ENCODE measurements around the gene TIPRL. TPM values are rescaled to one million over a fixed set of nuclear protein-coding genes. Genes with fewer than 3 reads are reported as not detected.

Gene TIPRL
- total and polyA plus RNA-seq, 9 of the 15 experiments (the other 6 are each of a cell fraction or from before 2014, with no cell fraction given) = 41.4 to 90.2 (median 69.9) TPM

DNA sequence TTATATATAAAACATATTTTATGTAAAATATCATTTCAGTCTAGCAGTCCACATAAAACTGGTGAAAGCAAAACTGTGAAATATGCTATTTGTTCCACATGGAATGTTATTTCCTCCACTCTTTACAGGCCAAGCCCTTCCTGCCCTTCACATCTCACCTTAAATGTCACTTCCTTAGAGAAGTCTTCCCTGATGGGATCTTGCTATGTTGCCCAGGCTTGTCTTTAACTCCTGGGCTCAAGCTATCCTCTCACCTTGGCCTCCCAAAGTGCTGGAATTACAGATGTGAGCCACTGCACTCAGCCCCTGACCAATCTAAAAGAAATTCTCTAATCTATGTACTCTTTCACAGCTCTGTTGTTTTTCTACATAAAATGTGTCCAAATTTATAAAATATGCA, 39.7 kb upstream of the TIPRL start:
- POLR2A ChIA-PET = interaction anchor here (1.4 to 1.5 kb wide), 2 partner anchors 11 to 29 kb away, joined by 4 read pairs; no protein-coding TSS in a partner anchor
- Histone ChIP-seq H3K36me3 (ENCODE audit: control insufficient read depth, insufficient read depth, low read length) (no peaks in the 10 kb centered on the region), H3K27ac (ENCODE audit: extremely low read depth, low read depth, low read length) (no peak overlapping the region), H3K4me1 (replicated peaks in 1 of 2; ENCODE audit: control insufficient read depth in 2 of 2, insufficient read depth in 2 of 2, low read length in 2 of 2) (peaks cover 17 to 19% of the 10 kb centered on the region in 2 experiments; a peak in 4 of 5 replicates), H3K9me3 (replicated peaks; ENCODE audit: control insufficient read depth, insufficient read depth, low read depth, low read length) (no peaks in the 10 kb centered on the region), H3K4me2 (ENCODE audit: insufficient read depth, low read length) (no peak overlapping the region), H3K79me2 (ENCODE audit: control insufficient read depth, insufficient read depth, low read length) (no peaks in the 10 kb centered on the region), H3K9me1 (ENCODE audit: control insufficient read depth, insufficient read depth, low read length) (no peaks in the 10 kb centered on the region), H4K20me1 (replicated peaks; ENCODE audit: control insufficient read depth, insufficient read depth, low read length) (no peaks in the 10 kb centered on the region), H3K9ac (ENCODE audit: insufficient read depth in 1 of 2, low read depth in 2 of 2, low read length in 2 of 2) (no peak overlapping the region), H2AFZ (ENCODE audit: low read depth, low read length) (no peak overlapping the region), H3K27me3 (ENCODE audit: control insufficient read depth in 2 of 2, insufficient read depth in 2 of 2, low read length in 2 of 2) (peaks cover 2 to 18% of the 10 kb centered on the region in 2 experiments; a peak in 3 of 5 replicates), H3K4me3 (no peak overlapping the region)
- in situ Hi-C loops (cut with MboI) = no loop called here
- FAIRE-seq (no peak), DNase-seq (ENCODE audit: extremely low read depth in 1 of 4, low spot score in 3 of 4) (no peak), ATAC-seq (no peak)
- CTCF ChIA-PET (ENCODE audit: low intra/inter-chr PET ratio) = no interaction called here
- TF ChIP-seq RBM25 (IDR thresholded peaks at IDR 0.05; ENCODE audit: low read depth, low read length, severe bottlenecking) = peak; percentile 18
- TF ChIP-seq ZNF121 (CRISPR knock-in tag; conservative IDR thresholded peaks at IDR 0.05) = peak; percentile 80
- no peak for TF ChIP-seq CHCHD3 (CRISPR knock-in tag; IDR thresholded peaks at IDR 0.05)
- BruUV-seq (replicated peaks) = no TSS peak
- intact Hi-C loops (cut with micrococcal nuclease) = no loop called here

- BruUV-seq (replicated peaks) = no TSS peak
- Histone ChIP-seq H3K36me3 (ENCODE audit: control insufficient read depth, insufficient read depth, low read length) (no peaks in the 10 kb centered on the region), H3K4me2 (ENCODE audit: insufficient read depth, low read length) (no peak overlapping the region), H4K20me1 (replicated peaks; ENCODE audit: control insufficient read depth, insufficient read depth, low read length) (no peaks in the 10 kb centered on the region), H3K9me3 (replicated peaks; ENCODE audit: control insufficient read depth, insufficient read depth, low read depth, low read length) (no peaks in the 10 kb centered on the region), H3K79me2 (ENCODE audit: control insufficient read depth, insufficient read depth, low read length) (no peaks in the 10 kb centered on the region), H3K9me1 (ENCODE audit: control insufficient read depth, insufficient read depth, low read length) (no peaks in the 10 kb centered on the region), H3K27ac (ENCODE audit: extremely low read depth, low read depth, low read length) (no peak overlapping the region), H3K9ac (ENCODE audit: insufficient read depth in 1 of 2, low read depth in 2 of 2, low read length in 2 of 2) (peak overlapping the region in 1 of 2 experiments; percentile 24; a peak in 1 of 4 replicates), H2AFZ (ENCODE audit: low read depth, low read length) (no peak overlapping the region), H3K27me3 (ENCODE audit: control insufficient read depth in 2 of 2, insufficient read depth in 2 of 2, low read length in 2 of 2) (no peaks in the 10 kb centered on the region), H3K4me1 (replicated peaks in 1 of 2; ENCODE audit: control insufficient read depth in 2 of 2, insufficient read depth in 2 of 2, low read length in 2 of 2) (peaks cover 6 to 14% of the 10 kb centered on the region in 2 experiments; a peak in 4 of 5 replicates), H3K4me3 (no peak overlapping the region)
- ChIA-PET POLR2A (interaction anchor here (1.1 kb wide), 1 partner anchor 11 kb away, joined by 4 read pairs; no protein-coding TSS in a partner anchor), CTCF (ENCODE audit: low intra/inter-chr PET ratio) (no interaction called here)
- in situ Hi-C loops (cut with MboI) = no loop called here
- WGBS (ENCODE audit: insufficient coverage, low coverage, missing lambda C conversion rate) = 20% methylated on average over 3 of the region's 3 CpGs
- no peak for FAIRE-seq
- intact Hi-C loops (cut with micrococcal nuclease) = no loop called here
- no peak for ATAC-seq
- DNase-seq (ENCODE audit: extremely low read depth in 1 of 4, low spot score in 3 of 4) = peak in 1 of 4 experiments; percentile 38
- no peak for TF ChIP-seq HBP1 (CRISPR knock-in tag; IDR thresholded peaks at IDR 0.05)
- no peak for TF ChIP-seq ZBTB26 (CRISPR knock-in tag; IDR thresholded peaks at IDR 0.05)
- TF ChIP-seq, protein P1, sequence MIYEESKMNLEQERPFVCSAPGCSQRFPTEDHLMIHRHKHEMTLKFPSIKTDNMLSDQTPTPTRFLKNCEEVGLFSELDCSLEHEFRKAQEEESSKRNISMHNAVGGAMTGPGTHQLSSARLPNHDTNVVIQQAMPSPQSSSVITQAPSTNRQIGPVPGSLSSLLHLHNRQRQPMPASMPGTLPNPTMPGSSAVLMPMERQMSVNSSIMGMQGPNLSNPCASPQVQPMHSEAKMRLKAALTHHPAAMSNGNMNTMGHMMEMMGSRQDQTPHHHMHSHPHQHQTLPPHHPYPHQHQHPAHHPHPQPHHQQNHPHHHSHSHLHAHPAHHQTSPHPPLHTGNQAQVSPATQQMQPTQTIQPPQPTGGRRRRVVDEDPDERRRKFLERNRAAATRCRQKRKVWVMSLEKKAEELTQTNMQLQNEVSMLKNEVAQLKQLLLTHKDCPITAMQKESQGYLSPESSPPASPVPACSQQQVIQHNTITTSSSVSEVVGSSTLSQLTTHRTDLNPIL (CRISPR knock-in tag; IDR thresholded peaks at IDR 0.05) = no peak
- TF ChIP-seq ZNF398 (CRISPR knock-in tag; IDR thresholded peaks at IDR 0.05) = no peak
- TF ChIP-seq SPI1 (IDR thresholded peaks at IDR 0.05; ENCODE audit: borderline replicate concordance, low read depth, low read length) = peak; percentile 29; the same call in 1 of the 2 replicates
- TF ChIP-seq ZNF316 (IDR thresholded peaks at IDR 0.05) = no peak
Measured at GRCh38 chr1:168141871-168142385, 36.8 kb upstream of the TIPRL start.
